ENCODE measurements around the gene ARFRP1. TPM values are rescaled to one million over a fixed set of nuclear protein-coding genes. Genes with fewer than 3 reads are reported as not detected.

The ARFRP1 gene
- total and polyA plus RNA-seq, 2 of the 13 experiments (the other 11 are each of a cell fraction or from before 2014, with no cell fraction given): 32.0 to 51.1 TPM

DNA sequence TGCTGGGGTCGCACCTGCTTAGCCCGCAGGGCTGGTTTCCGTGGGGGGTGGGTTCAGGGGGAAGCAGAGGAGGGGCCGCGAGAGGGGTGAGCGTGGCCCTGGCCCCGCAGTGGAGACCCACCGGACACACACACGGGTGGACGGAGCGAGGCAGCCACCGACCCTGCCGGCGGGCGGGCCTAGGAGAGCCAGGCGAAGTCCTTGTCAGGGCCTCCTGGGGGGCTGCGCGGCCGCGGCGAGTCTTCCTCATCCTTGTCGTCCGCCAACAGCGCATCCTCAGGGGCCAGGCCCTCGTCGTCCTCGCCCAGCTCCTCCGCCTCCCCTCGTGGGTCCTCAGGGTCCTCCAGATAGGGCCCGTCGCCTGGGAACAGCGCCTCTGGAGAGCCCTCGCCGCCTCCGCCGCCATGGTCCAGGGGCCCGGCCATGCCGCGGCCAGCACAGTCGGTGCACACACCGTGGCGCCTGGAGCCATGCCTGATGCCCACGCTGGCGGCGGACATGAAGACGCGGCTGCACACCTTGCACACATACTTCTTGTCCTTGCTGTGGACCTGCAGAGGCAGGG is 39.1 kb upstream of the ARFRP1 start (continued):
- TF ChIP-seq, protein P1, sequence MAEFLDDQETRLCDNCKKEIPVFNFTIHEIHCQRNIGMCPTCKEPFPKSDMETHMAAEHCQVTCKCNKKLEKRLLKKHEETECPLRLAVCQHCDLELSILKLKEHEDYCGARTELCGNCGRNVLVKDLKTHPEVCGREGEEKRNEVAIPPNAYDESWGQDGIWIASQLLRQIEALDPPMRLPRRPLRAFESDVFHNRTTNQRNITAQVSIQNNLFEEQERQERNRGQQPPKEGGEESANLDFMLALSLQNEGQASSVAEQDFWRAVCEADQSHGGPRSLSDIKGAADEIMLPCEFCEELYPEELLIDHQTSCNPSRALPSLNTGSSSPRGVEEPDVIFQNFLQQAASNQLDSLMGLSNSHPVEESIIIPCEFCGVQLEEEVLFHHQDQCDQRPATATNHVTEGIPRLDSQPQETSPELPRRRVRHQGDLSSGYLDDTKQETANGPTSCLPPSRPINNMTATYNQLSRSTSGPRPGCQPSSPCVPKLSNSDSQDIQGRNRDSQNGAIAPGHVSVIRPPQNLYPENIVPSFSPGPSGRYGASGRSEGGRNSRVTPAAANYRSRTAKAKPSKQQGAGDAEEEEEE (CRISPR knock-in tag; IDR thresholded peaks at IDR 0.05; ENCODE audit: borderline replicate concordance): no peak
- TF ChIP-seq, protein P2, sequence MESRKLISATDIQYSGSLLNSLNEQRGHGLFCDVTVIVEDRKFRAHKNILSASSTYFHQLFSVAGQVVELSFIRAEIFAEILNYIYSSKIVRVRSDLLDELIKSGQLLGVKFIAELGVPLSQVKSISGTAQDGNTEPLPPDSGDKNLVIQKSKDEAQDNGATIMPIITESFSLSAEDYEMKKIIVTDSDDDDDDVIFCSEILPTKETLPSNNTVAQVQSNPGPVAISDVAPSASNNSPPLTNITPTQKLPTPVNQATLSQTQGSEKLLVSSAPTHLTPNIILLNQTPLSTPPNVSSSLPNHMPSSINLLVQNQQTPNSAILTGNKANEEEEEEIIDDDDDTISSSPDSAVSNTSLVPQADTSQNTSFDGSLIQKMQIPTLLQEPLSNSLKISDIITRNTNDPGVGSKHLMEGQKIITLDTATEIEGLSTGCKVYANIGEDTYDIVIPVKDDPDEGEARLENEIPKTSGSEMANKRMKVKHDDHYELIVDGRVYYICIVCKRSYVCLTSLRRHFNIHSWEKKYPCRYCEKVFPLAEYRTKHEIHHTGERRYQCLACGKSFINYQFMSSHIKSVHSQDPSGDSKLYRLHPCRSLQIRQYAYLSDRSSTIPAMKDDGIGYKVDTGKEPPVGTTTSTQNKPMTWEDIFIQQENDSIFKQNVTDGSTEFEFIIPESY (CRISPR knock-in tag; IDR thresholded peaks at IDR 0.05): peak; percentile 96
- TF ChIP-seq AGO2 (optimal IDR thresholded peaks at IDR 0.05; ENCODE audit: low read depth, low read length): peak; percentile 70
- 0 out of 2 replicates have a peak, but pooled peaks have one; percentile 43 for TF ChIP-seq DR1 (CRISPR knock-in tag; IDR thresholded peaks at IDR 0.05)

DNA sequence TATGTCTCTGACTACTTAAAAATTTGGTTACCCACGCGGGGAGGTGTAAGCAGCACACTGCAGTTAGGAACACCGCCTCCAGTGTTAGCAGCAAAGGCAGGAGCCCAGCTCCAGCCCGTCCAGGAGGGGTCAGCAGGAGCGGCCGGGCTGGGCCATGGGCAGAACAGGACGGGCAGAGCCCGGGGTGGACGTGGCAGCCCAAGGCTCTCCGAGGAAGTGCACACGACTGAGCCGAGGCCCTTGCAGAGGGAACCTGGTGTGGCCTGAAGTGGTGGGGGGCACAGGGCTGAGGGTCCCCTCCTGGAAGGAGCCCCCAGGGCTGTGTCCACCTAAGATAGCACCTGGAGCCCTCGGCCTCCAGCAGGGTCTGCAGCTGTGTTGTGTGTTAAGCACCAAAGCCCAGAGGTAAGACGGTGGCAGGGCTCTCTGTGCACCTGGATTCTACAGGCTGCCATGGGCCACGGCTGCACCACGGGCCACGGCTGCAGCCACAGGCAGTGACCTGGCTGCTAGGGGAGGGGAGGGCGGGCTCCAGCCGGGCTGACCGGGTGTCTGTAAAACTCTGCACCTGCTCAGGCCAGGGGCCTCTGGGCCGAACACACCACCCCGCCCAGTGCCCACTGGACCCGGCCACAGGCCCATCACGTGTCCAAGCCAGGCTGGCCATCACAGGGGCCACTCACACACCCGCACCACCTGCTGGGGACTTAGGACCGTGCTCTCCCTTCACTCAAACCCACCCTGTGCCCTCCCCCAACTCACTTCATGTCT is 38.4 kb upstream of the ARFRP1 start:
- no peak overlapping the region for H2AFZ ChIP-seq (ENCODE audit: low read length)
- intact Hi-C loops (cut with micrococcal nuclease; ENCODE audit: unreplicated experiment) (loop anchor here (10.0 kb wide), 1 partner anchor 119 kb away; the partner anchor contains the start of genes ABHD16B and TPD52L2), in situ Hi-C loops (cut with HindIII; ENCODE audit: extremely low pct_ligation_motif_present, low pct_unique_long_range_greater_than_20kb) (no loop called here)
- ChIA-PET CTCF (ENCODE audit: low intra/inter-chr PET ratio, low total read pairs) (no interaction called here), POLR2A (interaction anchor here (0.9 to 2.7 kb wide), 5 partner anchors 12 to 208 kb away, joined by 4 to 9 read pairs (median 8); partner anchors contain the start of genes ARFRP1, TPD52L2 and ZGPAT)
- H3K79me2 ChIP-seq (ENCODE audit: insufficient read depth, low read length): peaks cover 9% of the 10 kb centered on the region
- BruUV-seq (replicated peaks): no TSS peak
- no peaks in the 10 kb centered on the region for H4K20me1 ChIP-seq (ENCODE audit: insufficient read depth, low read length)
- FAIRE-seq: no peak
- H3K9me3 ChIP-seq (ENCODE audit: low read length): no peaks in the 10 kb centered on the region
- peak; percentile 27 for ATAC-seq
- H3K4me1 ChIP-seq (ENCODE audit: insufficient read depth, low read length): peaks cover 82% of the 10 kb centered on the region
- peak overlapping the region; percentile 19 for H3K27ac ChIP-seq (ENCODE audit: extremely low read length, insufficient read depth, low read length)
- peak overlapping the region; percentile 77 for H3K4me2 ChIP-seq (ENCODE audit: low read depth, low read length)
- WGBS (ENCODE audit: low lambda C conversion rate): 58% methylated on average over 19 of the region's 26 CpGs
- peaks cover 17 to 27% of the 10 kb centered on the region in 2 experiments for H3K36me3 ChIP-seq (replicated peaks in 1 of 2; ENCODE audit: control insufficient read depth in 1 of 2, insufficient read depth in 2 of 2, low read length in 2 of 2)
- DNase-seq (ENCODE audit: low spot score): no peak
- no peaks in the 10 kb centered on the region for H3K27me3 ChIP-seq (ENCODE audit: control insufficient read depth in 1 of 2, insufficient read depth in 2 of 2, low read length in 2 of 2)
- peak overlapping the region in 1 of 3 experiments; percentile 8; a peak in 1 of 6 replicates for H3K4me3 ChIP-seq (replicated peaks in 1 of 3; ENCODE audit: insufficient read depth in 1 of 3, low read depth in 2 of 3, low read length in 3 of 3)
- peak overlapping the region; percentile 26; the same call in 1 of the 2 replicates for H3K9ac ChIP-seq (ENCODE audit: insufficient read depth, low read depth, low read length)
- TF ChIP-seq SALL1 (CRISPR knock-in tag; IDR thresholded peaks at IDR 0.05) (no peak; the same call in 1 of the 2 replicates), ZNF766 (CRISPR knock-in tag; IDR thresholded peaks at IDR 0.05; ENCODE audit: borderline replicate concordance) (no peak), NFATC3 (CRISPR knock-in tag; IDR thresholded peaks at IDR 0.05) (no peak), DNMT1 (CRISPR knock-in tag; IDR thresholded peaks at IDR 0.05) (no peak), AHR (CRISPR knock-in tag; IDR thresholded peaks at IDR 0.05) (no peak), HOXA5 (CRISPR knock-in tag; IDR thresholded peaks at IDR 0.05) (no peak), THYN1 (CRISPR knock-in tag; IDR thresholded peaks at IDR 0.05; ENCODE audit: borderline replicate concordance, low read depth) (no peak), ZNF510 (CRISPR knock-in tag; IDR thresholded peaks at IDR 0.05; ENCODE audit: low read depth) (no peak)
- TF ChIP-seq, protein P3, sequence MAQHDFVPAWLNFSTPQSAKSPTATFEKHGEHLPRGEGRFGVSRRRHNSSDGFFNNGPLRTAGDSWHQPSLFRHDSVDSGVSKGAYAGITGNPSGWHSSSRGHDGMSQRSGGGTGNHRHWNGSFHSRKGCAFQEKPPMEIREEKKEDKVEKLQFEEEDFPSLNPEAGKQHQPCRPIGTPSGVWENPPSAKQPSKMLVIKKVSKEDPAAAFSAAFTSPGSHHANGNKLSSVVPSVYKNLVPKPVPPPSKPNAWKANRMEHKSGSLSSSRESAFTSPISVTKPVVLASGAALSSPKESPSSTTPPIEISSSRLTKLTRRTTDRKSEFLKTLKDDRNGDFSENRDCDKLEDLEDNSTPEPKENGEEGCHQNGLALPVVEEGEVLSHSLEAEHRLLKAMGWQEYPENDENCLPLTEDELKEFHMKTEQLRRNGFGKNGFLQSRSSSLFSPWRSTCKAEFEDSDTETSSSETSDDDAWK (CRISPR knock-in tag; IDR thresholded peaks at IDR 0.05): no peak
- TF ChIP-seq, protein P4, sequence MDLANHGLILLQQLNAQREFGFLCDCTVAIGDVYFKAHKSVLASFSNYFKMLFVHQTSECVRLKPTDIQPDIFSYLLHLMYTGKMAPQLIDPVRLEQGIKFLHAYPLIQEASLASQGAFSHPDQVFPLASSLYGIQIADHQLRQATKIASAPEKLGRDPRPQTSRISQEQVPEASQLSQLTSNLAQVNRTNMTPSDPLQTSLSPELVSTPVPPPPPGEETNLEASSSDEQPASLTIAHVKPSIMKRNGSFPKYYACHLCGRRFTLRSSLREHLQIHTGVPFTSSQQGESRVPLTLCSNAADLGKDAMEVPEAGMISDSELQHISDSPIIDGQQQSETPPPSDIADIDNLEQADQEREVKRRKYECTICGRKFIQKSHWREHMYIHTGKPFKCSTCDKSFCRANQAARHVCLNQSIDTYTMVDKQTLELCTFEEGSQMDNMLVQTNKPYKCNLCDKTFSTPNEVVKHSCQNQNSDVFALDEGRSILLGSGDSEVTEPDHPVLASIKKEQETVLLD (CRISPR knock-in tag; IDR thresholded peaks at IDR 0.05; ENCODE audit: low read depth): no peak
